Measurements from ENCODE around the gene IQCN. TPM values are rescaled to one million over a fixed set of nuclear protein-coding genes. Genes with fewer than 3 reads are reported as not detected.

IQCN gene
- total and polyA plus RNA-seq, 10 of the 15 experiments (the other 5 are each of a cell fraction or from before 2014, with no cell fraction given), result 0.01 to 0.54 (median 0.23) TPM; not detected in 3

- TF ChIP-seq NKRF (conservative IDR thresholded peaks at IDR 0.05) (no peak), ZNF592 (IDR thresholded peaks at IDR 0.05) (no peak), PAX5 (IDR thresholded peaks at IDR 0.05; ENCODE audit: borderline replicate concordance, low read depth, low read length) (no peak), RAD21 (IDR thresholded peaks at IDR 0.05; ENCODE audit: insufficient read depth, low read depth, low read length) (peak; percentile 46; the same call in 1 of the 2 replicates)
Measured at GRCh38 chr19:18282021-18282787, 8.0 kb upstream of the IQCN start (continued).
